HepG2 (cell line): ENCODE results near the gene MICALL2. TPM values are rescaled to one million over a fixed set of nuclear protein-coding genes. Genes with fewer than 3 reads are reported as not detected.

Experiments
- CENPT ChIP-seq: sonication (generic); formaldehyde crosslinking; IDR thresholded peaks from 2 replicates; pipeline ENCODE4 v1.8.0; 2022; ENCODE audit warnings: low read depth, mild to moderate bottlenecking, moderate library complexity, missing genetic modification reagents
- CREM ChIP-seq, 2 experiments: sonication (generic) in 1 of 2; formaldehyde crosslinking in 1 of 2; IDR thresholded peaks; 2 replicates each; pipeline versions ENCODE4 v1.4.0 to v1.6.1; 2016 to 2020; ENCODE audit warnings: antibody characterized with exemption in 1 of 2, mild to moderate bottlenecking in 1 of 2, missing genetic modification reagents in 1 of 2
- ERF ChIP-seq: IDR thresholded peaks from 2 replicates; pipeline ENCODE4 v1.6.1; 2018; ENCODE audit warnings: missing biosample characterization, missing genetic modification reagents
- HDAC1 ChIP-seq: sonication (generic); formaldehyde crosslinking; IDR thresholded peaks from 2 replicates; pipeline ENCODE4 v1.5.1; 2020; ENCODE audit warnings: mild to moderate bottlenecking, missing genetic modification reagents
- MEIS1 ChIP-seq: sonication (generic); formaldehyde crosslinking; IDR thresholded peaks from 2 replicates; pipeline ENCODE4 v1.9.0; 2021; ENCODE audit warnings: mild to moderate bottlenecking, missing genetic modification reagents, moderate library complexity, borderline replicate concordance
- PRDM10 ChIP-seq: sonication (generic); formaldehyde crosslinking; IDR thresholded peaks from 2 replicates; pipeline ENCODE4 v1.4.0; 2020; ENCODE audit warnings: low read depth, missing genetic modification reagents
- PRDM15 ChIP-seq: sonication (generic); formaldehyde crosslinking; IDR thresholded peaks from 2 replicates; pipeline ENCODE4 v1.4.0; 2020; ENCODE audit warnings: missing genetic modification reagents
- RBFOX2 ChIP-seq: fragments of 200-400 bp; formaldehyde crosslinking; IDR thresholded peaks from 2 replicates; pipeline ENCODE4 v1.6.1; 2017; ENCODE audit warnings: low read depth, mild to moderate bottlenecking, low read length
- STAG1 ChIP-seq: sonication (generic); formaldehyde crosslinking; IDR thresholded peaks from 2 replicates; pipeline ENCODE4 v1.4.0; 2020; ENCODE audit warnings: missing genetic modification reagents
- ZBED4 ChIP-seq: sonication (generic); formaldehyde crosslinking; IDR thresholded peaks from 2 replicates; pipeline ENCODE4 v1.4.0; 2020; ENCODE audit warnings: missing genetic modification reagents, borderline replicate concordance
- ZMYM2 ChIP-seq: sonication (generic); formaldehyde crosslinking; IDR thresholded peaks from 2 replicates; pipeline ENCODE4 v1.8.0; 2022; ENCODE audit warnings: mild to moderate bottlenecking, missing genetic modification reagents
- ZNF232 ChIP-seq: sonication (generic); formaldehyde crosslinking; IDR thresholded peaks from 2 replicates; pipeline ENCODE4 v1.4.0; 2020; ENCODE audit warnings: missing genetic modification reagents, borderline replicate concordance
- ZNF251 ChIP-seq: sonication (generic); formaldehyde crosslinking; IDR thresholded peaks from 2 replicates; pipeline ENCODE4 v1.9.0; 2021; ENCODE audit warnings: mild to moderate bottlenecking, missing genetic modification reagents
- ZNF546 ChIP-seq: sonication (generic); formaldehyde crosslinking; conservative IDR thresholded peaks from 2 replicates; pipeline ENCODE4 v1.8.1; 2023; ENCODE audit warnings: mild to moderate bottlenecking, missing genetic modification reagents
- ZNF572 ChIP-seq: sonication (generic); formaldehyde crosslinking; IDR thresholded peaks from 2 replicates; pipeline ENCODE4 v1.5.1; 2020; ENCODE audit warnings: mild to moderate bottlenecking, missing genetic modification reagents
- ZNF740 ChIP-seq: sonication (generic); formaldehyde crosslinking; IDR thresholded peaks from 2 replicates; pipeline ENCODE4 v1.4.0; 2020; ENCODE audit warnings: missing genetic modification reagents
- ZNF768 ChIP-seq: sonication (generic); formaldehyde crosslinking; IDR thresholded peaks from 2 replicates; pipeline ENCODE4 v1.4.0; 2020; ENCODE audit warnings: missing genetic modification reagents
- polyA plus RNA-seq, 8 experiments: library from polyadenylated mRNA; depleted of rRNA in 3 of 8; stranded (reverse) in 7 of 8; unstranded in 1 of 8; fragments of >200 nt; fragmentation: Illumina TruSeq in 4 of 8; extraction: Trizol in 4 of 8; gene quantifications; 2 replicates each; pipeline versions ENCODE4 v1.2.1 to v1.2.3, GENCODE V29; 2011 to 2016; ENCODE audit warnings: low read depth in 4 of 8, missing spikeins in 1 of 8, mixed read lengths in 1 of 8; ENCODE audit not compliant: insufficient read depth in 1 of 8
- total RNA-seq, 5 experiments: library from RNA; depleted of rRNA; stranded (reverse); fragments of >200 nt; fragmentation: Illumina TruSeq; extraction: Trizol; gene quantifications; 2 replicates each; pipeline ENCODE4 v1.2.3, GENCODE V29; 2016; ENCODE audit warnings: low read depth in 1 of 5

The MICALL2 gene
- total and polyA plus RNA-seq, 2 of the 13 experiments (the other 11 are each of a cell fraction or from before 2014, with no cell fraction given) = 5.8 to 12.4 TPM

- TF ChIP-seq ZBED4 (CRISPR knock-in tag) (no peak), ZNF251 (CRISPR knock-in tag) (no peak), ZNF546 (CRISPR knock-in tag) (no peak), ZNF740 (CRISPR knock-in tag) (0 out of 2 replicates have a peak, but pooled peaks have one; percentile 25), PRDM10 (0 out of 2 replicates have a peak, but pooled peaks have one; percentile 46), HDAC1 (CRISPR knock-in tag) (peak; percentile 45; the same call in 1 of the 2 replicates), STAG1 (CRISPR knock-in tag) (peak; percentile 94), PRDM15 (no peak), RBFOX2 (peak; percentile 38; the same call in 1 of the 2 replicates), MEIS1 (peak; percentile 61; the same call in 1 of the 2 replicates), ZNF232 (peak; percentile 48; the same call in 1 of the 2 replicates), CREM (IDR thresholded peaks at IDR 0.05) (no peak), CREM (CRISPR knock-in tag; IDR thresholded peaks at IDR 0.05) (no peak), ZNF768 (CRISPR knock-in tag) (peak; percentile 45; the same call in 1 of the 2 replicates), ERF (CRISPR knock-in tag) (0 out of 2 replicates have a peak, but pooled peaks have one; percentile 29), ZNF572 (CRISPR knock-in tag) (0 out of 2 replicates have a peak, but pooled peaks have one; percentile 12), ZMYM2 (peak; percentile 61), CENPT (CRISPR knock-in tag) (0 out of 2 replicates have a peak, but pooled peaks have one; percentile 75)
Measured at GRCh38 chr7:1473864-1474512, 14.7 kb upstream of the MICALL2 start (continued).
